Measurements from ENCODE around the gene MYO18A. TPM values are rescaled to one million over a fixed set of nuclear protein-coding genes. Genes with fewer than 3 reads are reported as not detected.
"Not testable (repeated sequence)": the region's sequence is repeated elsewhere in the genome, so short reads cannot be mapped to it uniquely, and the experiment has no call there.

MYO18A gene, protein sequence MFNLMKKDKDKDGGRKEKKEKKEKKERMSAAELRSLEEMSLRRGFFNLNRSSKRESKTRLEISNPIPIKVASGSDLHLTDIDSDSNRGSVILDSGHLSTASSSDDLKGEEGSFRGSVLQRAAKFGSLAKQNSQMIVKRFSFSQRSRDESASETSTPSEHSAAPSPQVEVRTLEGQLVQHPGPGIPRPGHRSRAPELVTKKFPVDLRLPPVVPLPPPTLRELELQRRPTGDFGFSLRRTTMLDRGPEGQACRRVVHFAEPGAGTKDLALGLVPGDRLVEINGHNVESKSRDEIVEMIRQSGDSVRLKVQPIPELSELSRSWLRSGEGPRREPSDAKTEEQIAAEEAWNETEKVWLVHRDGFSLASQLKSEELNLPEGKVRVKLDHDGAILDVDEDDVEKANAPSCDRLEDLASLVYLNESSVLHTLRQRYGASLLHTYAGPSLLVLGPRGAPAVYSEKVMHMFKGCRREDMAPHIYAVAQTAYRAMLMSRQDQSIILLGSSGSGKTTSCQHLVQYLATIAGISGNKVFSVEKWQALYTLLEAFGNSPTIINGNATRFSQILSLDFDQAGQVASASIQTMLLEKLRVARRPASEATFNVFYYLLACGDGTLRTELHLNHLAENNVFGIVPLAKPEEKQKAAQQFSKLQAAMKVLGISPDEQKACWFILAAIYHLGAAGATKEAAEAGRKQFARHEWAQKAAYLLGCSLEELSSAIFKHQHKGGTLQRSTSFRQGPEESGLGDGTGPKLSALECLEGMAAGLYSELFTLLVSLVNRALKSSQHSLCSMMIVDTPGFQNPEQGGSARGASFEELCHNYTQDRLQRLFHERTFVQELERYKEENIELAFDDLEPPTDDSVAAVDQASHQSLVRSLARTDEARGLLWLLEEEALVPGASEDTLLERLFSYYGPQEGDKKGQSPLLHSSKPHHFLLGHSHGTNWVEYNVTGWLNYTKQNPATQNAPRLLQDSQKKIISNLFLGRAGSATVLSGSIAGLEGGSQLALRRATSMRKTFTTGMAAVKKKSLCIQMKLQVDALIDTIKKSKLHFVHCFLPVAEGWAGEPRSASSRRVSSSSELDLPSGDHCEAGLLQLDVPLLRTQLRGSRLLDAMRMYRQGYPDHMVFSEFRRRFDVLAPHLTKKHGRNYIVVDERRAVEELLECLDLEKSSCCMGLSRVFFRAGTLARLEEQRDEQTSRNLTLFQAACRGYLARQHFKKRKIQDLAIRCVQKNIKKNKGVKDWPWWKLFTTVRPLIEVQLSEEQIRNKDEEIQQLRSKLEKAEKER (N-terminal part only)
- 53.9 TPM for total RNA-seq

DNA sequence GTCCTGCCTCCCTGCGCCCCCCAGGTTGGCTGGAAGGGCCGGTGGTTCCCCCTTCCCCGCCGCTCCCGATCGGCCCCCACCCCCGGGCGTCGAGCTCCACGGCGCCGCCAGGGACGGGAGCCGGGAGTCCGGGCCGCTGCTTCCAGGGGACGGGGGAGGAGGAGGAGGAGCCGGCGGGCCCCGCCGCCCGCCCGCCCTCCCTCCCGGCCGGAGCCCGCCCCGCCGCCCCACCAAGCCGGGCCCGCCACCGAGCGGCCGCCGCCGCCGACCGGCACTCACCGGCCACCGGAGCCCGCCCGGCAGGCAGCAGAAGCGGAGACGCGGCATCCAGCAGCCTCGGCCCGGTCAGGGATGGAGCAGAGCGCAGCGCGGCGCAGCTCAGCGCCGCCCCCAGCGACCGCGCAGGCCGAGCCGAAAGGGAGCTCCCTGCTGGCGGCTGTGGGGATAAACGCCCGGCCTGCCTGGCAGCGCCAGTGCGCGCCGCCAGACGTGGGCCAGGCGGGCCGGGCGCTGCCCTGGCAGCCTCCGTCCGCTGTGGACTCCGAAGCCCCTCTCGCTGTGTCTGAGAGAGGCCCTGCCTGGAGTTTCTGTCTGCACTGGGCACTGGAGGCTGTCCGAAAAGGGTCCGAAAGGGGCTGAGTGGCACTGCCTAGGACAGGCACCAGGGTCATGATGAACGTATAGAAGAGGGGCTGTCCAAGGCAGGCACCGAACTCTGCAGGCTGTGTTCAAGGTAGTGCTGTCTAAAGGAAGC is at the start of gene MYO18A:
MYO18A (minus strand) TSS at position 365 of the 754 bp plus-strand sequence. CDS start 13,458 bp downstream, outside the sequence.
- peak; percentile 23 for DNase-seq

DNA sequence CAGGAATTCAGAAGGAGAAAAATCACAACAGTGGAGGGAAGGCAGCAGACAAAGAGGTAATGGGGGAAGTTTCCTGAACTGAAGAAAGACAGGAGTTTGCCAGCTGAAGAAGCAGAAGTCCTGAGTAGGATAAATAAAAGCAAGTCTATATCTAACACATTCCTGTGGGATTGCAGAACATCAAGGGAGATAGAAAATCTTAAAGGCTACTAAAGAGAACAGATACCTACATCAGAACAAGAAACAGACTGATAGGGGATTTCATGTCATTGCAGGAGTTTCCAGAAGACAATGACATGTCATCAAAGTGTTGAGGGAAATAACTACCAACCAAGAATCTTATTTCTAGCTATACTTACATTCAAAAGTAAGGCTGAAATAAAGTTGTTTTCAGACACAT is 45.2 kb upstream of the MYO18A start:
- no peak for DNase-seq

DNA sequence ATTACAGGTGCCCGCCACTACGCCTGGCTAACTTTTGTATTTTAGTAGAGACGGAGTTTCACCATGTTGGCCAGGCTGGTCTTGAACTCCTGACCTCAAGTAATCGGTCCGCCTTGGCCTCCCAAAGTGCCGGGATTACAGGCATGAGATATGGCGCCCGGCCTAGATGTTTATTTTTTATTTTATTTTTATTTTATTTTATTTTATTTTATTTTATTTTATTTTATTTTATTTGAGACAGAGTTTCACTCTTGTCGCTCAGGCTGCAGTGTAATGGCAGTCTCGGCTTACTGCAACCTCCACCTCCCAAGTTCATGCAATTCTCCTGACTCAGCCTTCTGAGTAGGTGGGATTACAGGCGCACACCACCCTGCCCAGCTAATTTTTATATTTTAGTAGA is 41.1 kb upstream of the MYO18A start:
- DNase-seq, result not testable (repeated sequence)

DNA sequence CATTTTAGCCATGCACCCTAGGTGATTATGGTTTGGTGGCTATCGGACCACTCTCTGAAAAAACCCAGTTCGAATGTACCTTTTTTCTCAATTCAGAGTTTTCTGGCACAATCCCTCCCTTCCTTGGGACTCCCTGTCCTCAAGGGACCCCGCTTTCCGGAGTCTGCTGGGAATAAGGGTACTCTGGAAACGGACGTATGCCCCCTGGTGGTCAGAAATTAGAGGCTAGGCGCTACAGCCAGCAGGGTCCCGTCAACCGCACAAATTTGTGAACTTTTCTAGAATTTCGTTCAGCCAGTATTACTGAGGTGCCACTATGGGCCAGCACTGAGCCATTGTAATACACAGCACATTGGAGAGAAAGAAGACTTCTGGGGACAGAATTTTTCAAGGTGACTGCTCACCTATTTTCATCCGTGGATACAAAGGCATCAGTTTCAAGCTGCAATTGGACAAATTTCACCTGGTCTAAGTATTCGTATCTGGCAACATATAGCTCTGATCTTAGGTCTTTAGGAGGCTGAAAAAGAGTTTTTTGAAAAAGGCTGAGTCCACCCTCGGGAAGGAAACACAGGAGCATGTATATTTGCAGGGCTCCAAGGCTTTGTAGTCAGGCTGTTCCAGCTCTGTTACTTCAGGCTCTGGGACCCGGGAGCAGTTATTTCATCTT is 39.3 kb upstream of the MYO18A start:
- DNase-seq, result peak; percentile 49

DNA sequence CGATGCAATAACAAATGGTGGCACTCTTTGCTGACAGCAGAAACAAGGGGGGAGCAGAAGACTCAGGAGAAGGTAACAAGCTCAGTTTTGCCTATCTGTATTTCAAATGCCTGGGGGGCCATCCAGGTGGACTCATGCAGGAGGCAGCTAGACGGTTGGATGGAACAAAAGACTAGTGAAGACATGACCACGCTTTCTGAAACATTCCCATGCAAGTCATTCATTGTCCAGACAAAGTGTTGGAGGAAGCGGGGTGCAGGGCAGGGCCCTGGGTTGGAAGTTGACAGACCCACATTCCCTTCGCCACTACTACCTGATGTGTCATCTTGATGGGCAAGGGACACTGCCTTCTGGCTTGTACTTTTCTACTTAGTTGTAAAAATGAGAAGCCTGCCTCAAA is 36.7 kb upstream of the MYO18A start:
- DNase-seq, result no peak

DNA sequence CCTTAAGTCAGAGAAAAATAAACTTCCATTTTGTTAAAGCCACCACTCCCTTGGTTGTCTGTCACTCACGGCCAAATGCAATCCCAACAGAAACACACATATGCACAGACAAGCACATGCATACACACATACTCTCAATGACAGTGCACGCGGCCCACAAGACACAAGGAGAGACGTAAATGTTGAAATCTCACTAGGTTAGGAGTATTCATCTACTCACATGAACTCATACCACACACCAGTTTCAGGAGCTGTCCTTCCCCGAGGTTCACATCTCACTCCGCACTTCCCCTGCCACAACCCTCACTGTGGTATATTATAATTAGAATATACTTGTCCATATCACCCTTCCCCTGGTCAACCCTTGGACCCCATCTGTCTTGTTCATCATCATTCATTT is 36.0 kb upstream of the MYO18A start:
- no peak for DNase-seq

DNA sequence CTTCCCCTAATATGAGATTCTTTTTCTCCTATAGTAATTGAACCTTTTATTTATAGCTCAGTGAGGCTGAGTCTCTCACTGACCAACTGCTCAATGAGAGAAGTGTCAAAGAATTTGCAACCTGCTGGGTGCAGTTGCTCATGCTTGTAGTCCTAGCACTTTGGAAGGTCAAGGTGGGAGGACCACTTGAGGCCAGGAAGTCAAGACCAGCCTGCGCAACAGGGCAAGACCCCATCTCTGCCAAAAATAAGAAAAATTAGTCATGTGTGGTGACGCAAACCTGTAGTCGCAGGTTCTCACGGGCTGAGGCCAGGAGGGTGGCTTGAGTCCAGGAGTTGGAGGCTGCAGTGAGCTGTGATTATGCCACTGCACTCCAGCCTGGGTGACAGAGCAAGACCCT is 35.5 kb upstream of the MYO18A start:
- no peak for DNase-seq

DNA sequence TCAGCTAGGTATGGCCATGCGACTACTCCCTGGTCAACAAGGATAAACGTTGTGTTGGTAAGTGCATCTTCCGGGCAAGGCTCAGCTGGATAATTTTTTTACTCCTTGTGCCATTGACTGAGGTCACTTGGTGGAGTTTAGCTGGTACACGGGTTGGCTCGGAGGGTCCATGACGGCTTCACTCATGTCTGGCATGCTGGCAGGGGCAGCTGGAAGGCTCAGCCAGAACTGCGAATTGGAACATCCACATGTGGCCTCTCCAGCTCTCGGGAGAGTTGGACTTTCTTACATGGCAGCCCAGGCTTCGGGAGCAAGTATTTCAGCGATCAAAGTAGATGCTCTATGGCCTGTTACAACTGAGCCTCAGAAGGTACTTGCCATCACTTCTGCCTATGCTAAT is 35.0 kb upstream of the MYO18A start:
- DNase-seq, result no peak

DNA sequence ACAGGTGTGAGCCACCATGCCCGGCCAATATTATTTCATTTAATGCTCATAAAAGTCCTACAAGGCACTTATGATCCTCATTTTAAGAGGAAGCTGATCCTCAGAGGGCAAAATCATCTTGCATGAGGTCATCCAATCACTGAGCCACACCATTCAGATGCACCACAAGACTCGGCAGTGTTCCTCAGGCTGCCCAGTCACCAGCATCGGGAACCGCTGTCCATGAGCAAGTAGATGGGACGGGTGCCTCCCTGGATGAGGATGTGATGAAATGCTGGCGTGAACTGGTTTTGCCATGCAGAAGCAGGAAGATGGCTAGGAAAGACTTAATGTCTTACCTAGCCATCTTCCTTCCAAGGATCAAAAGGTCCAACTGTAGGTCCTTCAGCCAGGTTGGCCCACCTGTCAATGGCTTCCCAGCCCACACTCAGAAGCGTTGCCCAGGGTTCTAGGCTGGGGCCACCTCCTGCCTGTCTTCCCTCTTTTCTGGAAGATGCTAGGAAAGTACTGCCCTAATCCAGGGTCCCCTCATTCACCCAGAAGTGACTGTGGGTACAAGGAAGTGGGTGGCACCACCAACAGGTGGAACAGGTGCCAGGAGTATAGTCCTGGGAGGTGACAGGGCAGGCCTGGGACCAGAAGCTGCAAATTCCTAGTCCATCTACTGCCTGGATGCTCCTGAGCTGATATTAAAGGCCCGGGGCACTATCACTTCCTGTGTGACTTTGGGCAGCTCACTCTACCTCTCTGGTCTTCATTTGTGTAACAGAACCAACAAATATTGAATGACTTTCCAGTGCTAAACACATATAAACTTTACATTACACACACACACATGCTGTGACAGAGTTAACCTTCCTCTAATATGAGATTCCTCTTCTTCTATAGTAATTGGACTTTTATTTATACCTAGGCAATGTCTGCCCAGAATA is 34.3 kb upstream of the MYO18A start:
- no peak for DNase-seq

DNA sequence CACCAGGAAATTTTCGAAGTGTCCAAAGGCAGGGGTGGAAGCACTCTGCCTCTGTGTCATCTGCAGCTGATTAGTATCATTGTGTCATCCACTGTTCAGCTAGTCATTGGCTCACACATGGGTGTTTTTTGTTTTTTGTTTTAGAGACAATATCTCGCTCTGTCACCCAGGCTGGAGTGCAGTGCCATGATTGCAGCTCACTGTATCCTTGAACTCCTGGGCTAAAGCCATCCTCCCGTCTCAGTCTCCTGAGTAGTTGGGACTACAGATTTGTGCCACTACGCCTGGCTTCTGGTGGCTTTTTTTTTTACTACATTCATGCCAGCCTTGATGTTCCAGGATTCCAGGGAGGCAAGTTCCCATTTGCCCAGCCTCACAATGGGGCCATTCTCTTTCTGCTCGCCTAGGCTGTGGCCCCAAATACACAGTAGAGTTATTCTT is 32.5 kb upstream of the MYO18A start:
- peak; percentile 48 for DNase-seq

DNA sequence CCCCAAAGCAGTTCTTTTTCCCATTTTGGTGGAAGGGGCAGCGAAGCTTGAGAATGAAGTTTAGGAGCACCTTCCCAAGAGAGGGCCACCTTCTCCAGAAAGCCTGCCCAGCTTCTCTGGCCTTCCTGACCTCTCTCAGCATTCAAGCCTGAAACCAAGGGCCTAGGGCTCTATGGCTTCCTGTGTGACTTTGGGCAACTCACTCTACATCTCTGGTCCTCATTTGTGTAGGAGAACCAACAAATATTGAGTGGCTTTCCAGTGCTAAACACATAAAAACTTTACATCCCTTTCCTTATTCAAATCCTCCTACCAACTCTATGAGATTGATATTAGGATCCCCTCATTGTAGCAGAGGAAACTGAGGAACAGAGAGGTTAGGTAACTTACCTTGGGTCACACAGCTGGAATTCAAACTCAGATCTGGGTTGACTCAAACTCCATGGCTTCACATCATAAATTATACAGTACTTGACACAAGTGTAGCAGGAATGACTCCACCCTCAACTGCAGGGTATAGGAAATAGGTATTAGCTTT is 32.0 kb upstream of the MYO18A start:
- DNase-seq, result no peak

DNA sequence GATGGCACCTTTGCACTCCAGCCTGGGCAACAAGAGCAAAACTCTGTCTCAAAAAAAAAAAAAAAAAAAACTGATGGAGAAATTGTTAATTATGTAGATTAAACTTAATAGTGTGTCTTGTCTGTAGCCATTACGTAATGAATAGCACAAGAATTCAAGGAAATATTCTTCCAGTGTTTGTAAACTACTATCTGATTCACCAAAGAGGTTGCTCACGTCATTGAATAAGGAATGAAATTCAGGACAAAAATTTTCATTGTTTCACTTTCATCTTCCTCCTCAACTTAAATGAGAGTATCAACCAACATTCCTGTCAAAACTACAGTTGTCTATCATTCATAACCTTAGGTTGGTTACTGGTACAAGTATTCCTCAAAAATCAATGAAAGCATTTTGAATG is 30.7 kb upstream of the MYO18A start:
- no peak for DNase-seq

DNA sequence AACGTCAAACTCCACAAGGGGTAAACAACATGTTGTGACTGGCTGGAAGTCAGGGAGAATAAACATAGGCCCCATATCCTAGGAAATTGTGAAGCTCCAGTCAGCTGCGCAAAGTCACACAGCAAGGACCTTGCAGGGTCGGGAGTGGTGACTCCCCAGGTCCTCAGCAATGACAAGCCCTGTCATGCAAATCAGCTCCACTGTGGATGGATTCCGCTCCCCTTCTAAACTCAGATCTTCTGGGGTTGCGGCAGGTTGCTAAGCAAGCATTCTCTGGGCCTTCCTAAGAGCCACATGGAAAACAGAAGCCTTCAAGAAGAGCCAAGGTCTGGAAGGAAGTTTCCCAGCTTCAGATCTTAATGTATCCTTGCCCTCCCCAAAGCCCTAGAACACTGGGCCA is 28.9 kb upstream of the MYO18A start:
- DNase-seq, result no peak

DNA sequence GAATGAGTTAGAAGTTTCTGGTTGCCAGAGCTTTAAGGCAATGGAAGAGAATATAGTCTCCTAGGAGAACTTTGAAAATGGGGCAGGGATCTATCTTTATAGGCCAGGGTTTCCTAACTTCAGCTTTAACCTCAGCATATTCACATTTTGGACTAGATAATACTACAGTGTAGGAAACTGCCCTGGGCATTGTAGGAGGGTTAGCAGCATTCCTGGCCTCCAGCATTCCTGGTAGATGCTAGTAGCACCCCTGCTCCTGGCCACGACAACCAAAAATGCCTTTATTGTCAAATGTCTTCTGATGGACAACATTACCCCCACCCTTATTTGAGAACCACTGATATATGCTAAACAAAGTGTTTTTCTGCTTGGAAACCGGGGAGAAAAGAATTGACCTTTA is 27.8 kb upstream of the MYO18A start:
- no peak for DNase-seq

DNA sequence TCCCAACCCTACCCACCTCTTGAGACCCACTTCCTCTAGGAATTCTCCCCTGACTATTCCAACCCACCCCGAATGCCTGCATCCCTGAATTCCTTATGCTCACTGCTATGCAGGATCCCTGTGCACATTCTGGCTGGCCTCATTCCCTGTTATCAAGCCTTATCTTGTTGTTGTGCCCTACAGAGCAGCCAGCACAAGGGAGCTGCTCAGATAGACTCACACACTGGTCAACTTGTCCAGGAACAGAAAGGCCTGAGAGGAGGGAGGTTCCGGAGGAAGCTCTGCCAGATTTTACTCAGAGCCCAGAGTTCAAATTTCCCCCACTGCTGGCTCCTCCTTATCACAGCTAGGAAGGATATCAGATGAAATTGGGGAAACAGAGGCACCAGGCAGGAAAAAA is 24.8 kb upstream of the MYO18A start:
- no peak for DNase-seq

DNA sequence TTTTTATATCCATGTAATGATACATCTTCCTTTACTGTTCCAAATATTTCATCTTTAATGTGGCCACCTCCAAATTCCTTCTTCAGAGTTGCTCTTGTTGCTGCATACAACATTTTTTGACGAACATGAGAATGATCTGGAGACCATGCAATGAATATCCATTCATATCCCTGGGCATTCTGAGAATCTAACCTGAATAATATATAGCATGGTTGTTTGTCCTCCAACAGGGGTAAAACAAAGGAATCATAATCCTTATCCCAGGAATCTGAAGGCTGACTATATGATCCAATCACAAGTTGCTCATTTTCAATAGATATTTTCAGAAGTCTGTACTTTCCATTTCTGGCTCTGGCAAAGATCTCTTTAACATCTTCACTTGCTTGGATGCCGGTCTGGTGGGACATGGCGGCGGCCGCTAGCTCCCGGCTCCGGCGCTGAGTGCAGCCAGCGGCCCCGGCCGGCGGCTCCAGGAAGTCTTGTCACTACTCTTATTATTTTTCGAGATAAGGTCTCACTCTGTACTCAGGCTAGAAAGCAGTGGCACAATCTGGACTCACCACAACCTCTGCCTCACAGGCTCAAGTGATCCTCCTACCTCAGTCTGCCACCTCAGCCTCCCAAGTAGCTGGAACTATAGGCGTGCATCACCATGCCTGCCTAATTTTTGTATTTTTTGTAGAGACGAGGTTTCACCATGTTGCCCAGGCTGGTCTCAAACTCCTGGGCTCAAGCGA is 24.0 kb upstream of the MYO18A start:
- not testable (repeated sequence) for DNase-seq

DNA sequence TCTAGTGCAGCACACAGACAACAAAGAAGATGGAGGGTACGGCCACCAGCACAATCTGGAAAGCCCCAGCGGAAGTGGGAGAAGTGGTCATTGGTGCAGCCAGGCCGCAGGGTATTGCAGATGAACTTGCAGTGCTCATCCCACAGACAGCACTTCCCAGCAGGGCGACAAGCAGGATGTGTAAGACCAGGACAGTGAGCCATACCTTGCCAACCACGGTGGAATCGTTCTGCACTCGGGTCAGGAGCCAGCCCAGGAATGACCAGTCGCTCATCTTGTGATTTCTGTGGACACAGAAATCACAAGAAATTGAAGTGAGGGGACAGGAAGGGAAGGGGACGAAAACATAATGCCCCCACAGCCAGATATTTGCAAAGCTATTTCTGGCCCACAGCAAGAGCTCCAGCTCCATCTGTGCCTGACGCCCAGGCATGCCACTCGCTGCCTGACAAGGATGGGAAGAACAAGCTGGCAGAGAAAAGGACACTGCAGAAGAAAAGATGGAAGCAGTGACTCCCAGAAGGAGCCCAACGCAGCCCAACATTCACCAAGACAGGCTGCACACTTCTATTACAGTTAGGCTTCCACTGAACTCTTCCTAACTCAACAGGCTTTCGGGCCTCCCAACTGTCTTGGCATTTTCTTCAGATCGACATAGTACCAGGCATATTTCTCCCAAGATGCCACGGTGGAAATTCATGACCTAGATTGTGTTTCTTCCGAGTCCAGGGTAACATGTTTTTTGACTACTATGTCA is 17.5 kb upstream of the MYO18A start:
- DNase-seq, result no peak
